ENCODE data around the gene UBE2J1.
"Not testable (repeated sequence)": the region's sequence is repeated elsewhere in the genome, so short reads cannot be mapped to it uniquely, and the experiment has no call there.

UBE2J1 gene

GRCh38 chr6:89315249-89315885, 37.2 kb downstream of the UBE2J1 start, which contains the start of gene GABRR2:
GABRR2 (minus strand) TSS chr6:89315299; CDS start chr6:89315165, 134 bp downstream.
- DNase-seq, result no peak

- no peak for DNase-seq
These were observed 37.8 kb downstream of the UBE2J1 start for GRCh38 chr6:89314692-89315091.

- DNase-seq, result no peak
These were observed 39.5 kb downstream of the UBE2J1 start for GRCh38 chr6:89313006-89313405.

GRCh38 chr6:89311853-89312531, 40.5 kb downstream of the UBE2J1 start:
- DNase-seq, result no peak

- no peak for DNase-seq
These were observed 41.0 kb downstream of the UBE2J1 start for GRCh38 chr6:89311530-89311852.

- no peak for DNase-seq
These were observed 41.6 kb downstream of the UBE2J1 start for GRCh38 chr6:89310929-89311328.

- no peak for DNase-seq
These were observed 43.8 kb downstream of the UBE2J1 start for GRCh38 chr6:89308525-89309395.

- DNase-seq, result not testable (repeated sequence)
These were observed 48.0 kb downstream of the UBE2J1 start for GRCh38 chr6:89304517-89304916.

GRCh38 chr6:89302936-89303335, 49.6 kb downstream of the UBE2J1 start:
- DNase-seq, result no peak

- no peak for DNase-seq
These were observed 50.2 kb downstream of the UBE2J1 start for GRCh38 chr6:89302195-89302770.

- no peak for DNase-seq
These were observed 50.8 kb downstream of the UBE2J1 start for GRCh38 chr6:89301586-89302194.

GRCh38 chr6:89299466-89299850, 53.1 kb downstream of the UBE2J1 start:
- DNase-seq, result no peak

- peak in 1 of 2 experiments; percentile 29 for DNase-seq
These were observed 53.6 kb downstream of the UBE2J1 start for GRCh38 chr6:89298680-89299465.

- peak; percentile 77 to 81 for DNase-seq
These were observed 54.7 kb downstream of the UBE2J1 start for GRCh38 chr6:89297695-89298351.

GRCh38 chr6:89295981-89296380, 56.5 kb downstream of the UBE2J1 start:
- no peak for DNase-seq

- not testable (repeated sequence) for DNase-seq
These were observed 57.4 kb downstream of the UBE2J1 start for GRCh38 chr6:89295116-89295515.

GRCh38 chr6:89291256-89291819, 61.2 kb downstream of the UBE2J1 start:
- DNase-seq, result peak in 1 of 2 experiments; percentile 11

- peak in 1 of 2 experiments; percentile 11 for DNase-seq
These were observed 61.9 kb downstream of the UBE2J1 start for GRCh38 chr6:89290401-89291155.

GRCh38 chr6:89289710-89290109, 62.8 kb downstream of the UBE2J1 start:
- DNase-seq, result no peak

- DNase-seq, result no peak
These were observed 65.0 kb downstream of the UBE2J1 start for GRCh38 chr6:89287351-89288028.

All from activated T-cell treated with anti-CD3 and anti-CD28 coated beads, Interleukin-2, amount 50 U/mL, for 48 hours (primary cell).